Measurements from ENCODE around the gene PFDN5. TPM values are rescaled to one million over a fixed set of nuclear protein-coding genes. Genes with fewer than 3 reads are reported as not detected.

The PFDN5 gene
- total RNA-seq, 1 experiment from 2014 or later = 407 TPM

Other genes with a start within 250 kb of the PFDN5 start
- 18.9 and 24.5 TPM in 2 replicates for gene TNS2, start 245.5 kb upstream of the PFDN5 start, total RNA-seq (2014; rRNA removed; shearing (Covaris generic))
- 15.2 and 19.6 TPM in 2 replicates for gene SPRYD3, start 216.2 kb upstream of the PFDN5 start, total RNA-seq (2014; rRNA removed; shearing (Covaris generic))
- 104 and 147 TPM in 2 replicates for gene IGFBP6, start 197.9 kb upstream of the PFDN5 start, total RNA-seq (2014; rRNA removed; shearing (Covaris generic))
- gene SOAT2, start 192.1 kb upstream of the PFDN5 start, total RNA-seq (2014; rRNA removed; shearing (Covaris generic)) = 0.17 TPM in 1 of 2 replicates, not detected in the other
- 3.0 and 15.2 TPM in 2 replicates for gene ZNF740, start 114.8 kb upstream of the PFDN5 start, total RNA-seq (2014; rRNA removed; shearing (Covaris generic))
- gene CSAD, start 114.6 kb upstream of the PFDN5 start, total RNA-seq (2014; rRNA removed; shearing (Covaris generic)) = 2.6 and 9.2 TPM in 2 replicates
- gene ITGB7, start 88.3 kb upstream of the PFDN5 start, total RNA-seq (2014; rRNA removed; shearing (Covaris generic)) = 0.09 and 2.1 TPM in 2 replicates
- gene RARG, start 63.3 kb upstream of the PFDN5 start, total RNA-seq (2014; rRNA removed; shearing (Covaris generic)) = 19.2 and 25.0 TPM in 2 replicates
- 19.1 and 29.4 TPM in 2 replicates for gene ESPL1, start 27.2 kb upstream of the PFDN5 start, total RNA-seq (2014; rRNA removed; shearing (Covaris generic))
- gene MYG1, start 4.2 kb downstream of the PFDN5 start, total RNA-seq (2014; rRNA removed; shearing (Covaris generic)) = 65.1 and 74.0 TPM in 2 replicates
- gene AAAS, start 26.1 kb downstream of the PFDN5 start, total RNA-seq (2014; rRNA removed; shearing (Covaris generic)) = 48.4 and 62.9 TPM in 2 replicates
- 0.05 TPM in 1 of 2 replicates, not detected in the other for gene SP7, start 40.8 kb downstream of the PFDN5 start, total RNA-seq (2014; rRNA removed; shearing (Covaris generic))
- gene SP1, start 84.6 kb downstream of the PFDN5 start, total RNA-seq (2014; rRNA removed; shearing (Covaris generic)) = 30.2 and 32.8 TPM in 2 replicates
- gene AMHR2, start 128.3 kb downstream of the PFDN5 start, total RNA-seq (2014; rRNA removed; shearing (Covaris generic)) = 0.57 TPM in 1 of 2 replicates, not detected in the other
- 75.2 and 180 TPM in 2 replicates for gene PRR13, start 146.2 kb downstream of the PFDN5 start, total RNA-seq (2014; rRNA removed; shearing (Covaris generic))
- gene PCBP2, start 156.6 kb downstream of the PFDN5 start, total RNA-seq (2014; rRNA removed; shearing (Covaris generic)) = 107 and 137 TPM in 2 replicates
- gene MAP3K12, start 203.9 kb downstream of the PFDN5 start, total RNA-seq (2014; rRNA removed; shearing (Covaris generic)) = 14.0 and 14.7 TPM in 2 replicates
- gene TARBP2, start 205.7 kb downstream of the PFDN5 start, total RNA-seq (2014; rRNA removed; shearing (Covaris generic)) = 53.2 and 60.0 TPM in 2 replicates
- not detected in 2 replicates for gene NPFF, start 211.9 kb downstream of the PFDN5 start, total RNA-seq (2014; rRNA removed; shearing (Covaris generic))